HAP-1 (cell line): ENCODE measurements around the gene STK4.
"Not testable (repeated sequence)": the region's sequence is repeated elsewhere in the genome, so short reads cannot be mapped to it uniquely, and the experiment has no call there.

Experiments
- DNase-seq, 2 experiments: peaks; one replicate each; pipeline ENCODE4 v3.0.0-alpha.2; 2016 to 2020; ENCODE audit warnings: low spot score in 2 of 2
- H3K27me3 ChIP-seq: fragments of 250-450 bp; sonication (Bioruptor Pico); 2 replicates; pipeline ENCODE4 v1.5.1; 2020; ENCODE audit warnings: low read depth, mild to moderate bottlenecking, moderate library complexity
- H3K36me3 ChIP-seq: fragments of 250-450 bp; sonication (Bioruptor Pico); replicated peaks from 2 replicates; pipeline ENCODE4 v1.5.1; 2020; ENCODE audit warnings: mild to moderate bottlenecking
- H3K4me1 ChIP-seq: fragments of 250-450 bp; sonication (Bioruptor Pico); 2 replicates; pipeline ENCODE4 v1.5.1; 2020; ENCODE audit warnings: mild to moderate bottlenecking
- H3K4me3 ChIP-seq: fragments of 250-450 bp; sonication (Bioruptor Pico); 2 replicates; pipeline ENCODE4 v1.5.1; 2020; ENCODE audit warnings: mild to moderate bottlenecking, moderate library complexity
- H3K9me3 ChIP-seq: fragments of 250-450 bp; sonication (Bioruptor Pico); 2 replicates; pipeline ENCODE4 v1.5.1; 2020; ENCODE audit warnings: mild to moderate bottlenecking, moderate library complexity
- in situ Hi-C: fragments of 300-500 bp; cut with MboI; formaldehyde crosslinking; loops from 3 replicates; pipeline ENCODE4 v1.14.3; 2020; ENCODE audit warnings: low sequenced_read_pairs, inconsistent platforms, mixed read lengths

STK4 gene

DNA sequence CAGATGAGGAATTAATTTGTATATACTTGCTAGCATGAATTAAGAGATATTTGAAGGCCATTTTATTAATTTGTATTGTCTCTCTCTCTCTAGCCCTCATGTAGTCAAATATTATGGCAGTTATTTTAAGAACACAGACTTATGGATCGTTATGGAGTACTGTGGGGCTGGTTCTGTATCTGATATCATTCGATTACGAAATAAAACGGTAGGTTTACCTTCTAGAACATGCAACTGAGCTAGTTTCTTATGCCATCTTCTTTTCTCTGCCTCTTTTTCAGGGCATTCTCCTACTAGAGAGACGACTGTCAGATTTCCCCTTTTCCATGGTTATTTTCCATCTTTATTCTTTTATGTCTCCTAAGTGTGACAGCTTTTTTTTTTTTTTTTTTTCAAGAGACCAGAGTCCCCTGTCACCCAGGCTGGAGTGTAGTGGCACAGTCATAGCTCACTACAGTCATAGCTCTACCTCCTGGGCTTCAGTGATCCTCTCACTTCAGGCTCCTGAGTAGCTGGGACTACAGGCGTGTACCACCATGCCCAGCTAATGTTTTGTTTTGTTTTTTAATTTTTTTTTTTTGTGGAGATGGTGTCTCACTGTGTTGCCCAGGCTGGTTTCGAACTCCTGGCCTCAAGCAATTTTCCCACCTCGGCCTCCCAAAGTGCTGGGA, 15.6 kb downstream of the STK4 start:
- Histone ChIP-seq H3K9me3 (no peaks in the 10 kb centered on the region), H3K4me1 (no peaks in the 10 kb centered on the region), H3K27me3 (no peaks in the 10 kb centered on the region), H3K36me3 (peaks cover 41% of the 10 kb centered on the region), H3K4me3 (no peak overlapping the region)
- in situ Hi-C loops = no loop called here
- DNase-seq = no peak

- H3K4me1 ChIP-seq = no peaks in the 10 kb centered on the region
- peaks cover 48% of the 10 kb centered on the region for H3K36me3 ChIP-seq
- in situ Hi-C loops = no loop called here
- no peaks in the 10 kb centered on the region for H3K27me3 ChIP-seq
- DNase-seq = no peak
- H3K9me3 ChIP-seq = no peaks in the 10 kb centered on the region
- H3K4me3 ChIP-seq = no peak overlapping the region
These were observed 16.9 kb downstream of the STK4 start for GRCh38 chr20:44983093-44983674.

DNA sequence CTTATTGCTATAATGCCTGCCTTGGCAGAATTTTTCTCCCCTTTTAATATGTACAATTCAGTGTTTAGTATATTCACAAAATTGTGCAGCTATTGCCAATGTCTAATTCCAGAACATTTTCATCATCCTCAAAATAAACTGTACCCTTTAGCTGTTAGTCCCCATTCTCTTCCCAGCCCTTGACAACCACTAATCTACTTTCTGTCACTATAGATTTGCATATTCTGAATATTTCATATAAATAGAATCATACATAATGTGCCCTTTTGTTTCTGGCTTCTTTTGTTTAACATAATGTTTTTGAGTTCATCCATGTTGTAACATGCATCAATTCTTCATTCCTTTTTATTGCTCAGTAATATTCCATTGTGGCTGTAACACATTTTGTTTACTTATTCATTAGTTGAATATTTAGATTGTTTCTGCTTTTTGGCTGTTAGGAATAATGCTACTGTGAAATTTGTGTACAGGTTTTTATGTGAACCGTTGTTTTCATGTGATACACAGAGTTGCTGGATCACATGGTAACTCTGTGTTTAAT, 22.4 kb downstream of the STK4 start:
- H3K27me3 ChIP-seq = no peaks in the 10 kb centered on the region
- no peak for DNase-seq
- in situ Hi-C loops = no loop called here
- H3K4me3 ChIP-seq = no peak overlapping the region
- peaks cover 27% of the 10 kb centered on the region for H3K36me3 ChIP-seq
- H3K4me1 ChIP-seq = no peaks in the 10 kb centered on the region
- H3K9me3 ChIP-seq = no peaks in the 10 kb centered on the region

- peaks cover 22% of the 10 kb centered on the region for H3K36me3 ChIP-seq
- no peaks in the 10 kb centered on the region for H3K9me3 ChIP-seq
- in situ Hi-C loops = no loop called here
- no peaks in the 10 kb centered on the region for H3K27me3 ChIP-seq
- no peaks in the 10 kb centered on the region for H3K4me1 ChIP-seq
- H3K4me3 ChIP-seq = no peak overlapping the region
- DNase-seq = no peak
These were observed 24.1 kb downstream of the STK4 start for GRCh38 chr20:44990425-44990824.

GRCh38 chr20:44990957-44991356, 24.6 kb downstream of the STK4 start:
- in situ Hi-C loops = no loop called here
- Histone ChIP-seq H3K4me3 (no peak overlapping the region), H3K27me3 (no peaks in the 10 kb centered on the region), H3K9me3 (no peaks in the 10 kb centered on the region), H3K4me1 (no peaks in the 10 kb centered on the region), H3K36me3 (peaks cover 20% of the 10 kb centered on the region)
- DNase-seq = no peak

DNA sequence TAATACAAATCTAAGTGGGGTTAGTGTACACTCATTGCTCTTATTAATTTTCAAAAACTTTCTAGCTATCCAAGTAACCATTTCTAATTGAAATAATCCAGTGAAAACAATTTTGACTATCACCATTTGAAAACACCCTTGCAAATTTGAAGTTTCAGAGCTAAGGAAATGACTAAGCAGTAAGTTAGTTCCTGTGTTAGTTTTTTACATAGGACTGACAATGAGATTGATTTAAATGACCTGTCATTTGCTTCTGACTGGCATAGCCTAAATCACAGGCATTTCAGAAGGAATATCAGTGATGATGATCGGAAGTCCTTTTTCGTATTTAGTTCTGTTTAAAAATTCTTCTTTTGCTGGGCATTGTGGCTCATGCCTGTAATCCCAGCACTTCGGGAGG, 27.0 kb downstream of the STK4 start:
- in situ Hi-C loops = no loop called here
- Histone ChIP-seq H3K4me1 (no peaks in the 10 kb centered on the region), H3K27me3 (no peaks in the 10 kb centered on the region), H3K4me3 (no peak overlapping the region), H3K9me3 (no peaks in the 10 kb centered on the region), H3K36me3 (peaks cover 21% of the 10 kb centered on the region)
- no peak for DNase-seq

DNA sequence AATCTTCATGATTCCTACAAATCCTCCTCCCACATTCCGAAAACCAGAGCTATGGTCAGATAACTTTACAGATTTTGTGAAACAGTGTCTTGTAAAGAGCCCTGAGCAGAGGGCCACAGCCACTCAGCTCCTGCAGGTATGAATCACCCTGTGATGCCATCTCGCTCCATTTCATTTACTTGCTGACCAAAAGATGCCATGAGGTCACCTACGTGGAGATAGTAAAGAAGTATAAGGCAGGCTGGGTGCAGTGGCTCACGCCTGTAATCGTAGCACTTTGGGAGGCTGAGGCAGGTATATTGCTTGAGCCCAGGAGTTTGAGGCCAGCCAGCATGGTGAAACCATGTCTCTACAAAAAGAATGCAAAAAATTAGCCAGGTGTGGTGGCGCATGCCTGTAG, 30.9 kb downstream of the STK4 start:
- Histone ChIP-seq H3K4me3 (no peak overlapping the region), H3K9me3 (no peaks in the 10 kb centered on the region), H3K4me1 (no peaks in the 10 kb centered on the region), H3K27me3 (no peaks in the 10 kb centered on the region), H3K36me3 (peaks cover 38% of the 10 kb centered on the region)
- in situ Hi-C loops = no loop called here
- DNase-seq = no peak

DNA sequence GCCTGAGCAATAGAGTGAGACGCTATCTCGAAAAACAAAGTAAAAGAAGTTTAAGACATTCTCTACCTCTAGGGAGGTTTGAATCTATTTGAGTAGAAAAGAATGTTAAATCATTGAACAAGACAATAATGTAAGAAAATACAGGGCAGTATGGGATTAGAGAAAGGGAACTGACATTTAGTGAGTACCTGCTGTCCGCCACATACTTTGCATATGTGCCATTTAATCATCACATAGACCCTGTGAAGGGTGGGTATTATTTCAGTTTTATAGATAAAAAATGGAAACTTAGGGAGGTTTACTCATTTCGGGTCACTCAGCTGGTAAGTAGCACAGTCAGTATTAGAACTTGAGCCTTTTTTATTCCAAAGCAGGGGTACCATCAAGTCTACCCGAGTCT, 31.4 kb downstream of the STK4 start:
- Histone ChIP-seq H3K4me1 (no peaks in the 10 kb centered on the region), H3K27me3 (no peaks in the 10 kb centered on the region), H3K4me3 (no peak overlapping the region), H3K36me3 (peaks cover 42% of the 10 kb centered on the region), H3K9me3 (no peaks in the 10 kb centered on the region)
- DNase-seq = no peak
- in situ Hi-C loops = no loop called here

GRCh38 chr20:45008521-45009049, 42.3 kb downstream of the STK4 start:
- no peak for DNase-seq
- H3K4me1 ChIP-seq = no peaks in the 10 kb centered on the region
- in situ Hi-C loops = no loop called here
- H3K36me3 ChIP-seq = peaks cover 13% of the 10 kb centered on the region
- no peaks in the 10 kb centered on the region for H3K27me3 ChIP-seq
- H3K9me3 ChIP-seq = no peaks in the 10 kb centered on the region
- no peak overlapping the region for H3K4me3 ChIP-seq

DNA sequence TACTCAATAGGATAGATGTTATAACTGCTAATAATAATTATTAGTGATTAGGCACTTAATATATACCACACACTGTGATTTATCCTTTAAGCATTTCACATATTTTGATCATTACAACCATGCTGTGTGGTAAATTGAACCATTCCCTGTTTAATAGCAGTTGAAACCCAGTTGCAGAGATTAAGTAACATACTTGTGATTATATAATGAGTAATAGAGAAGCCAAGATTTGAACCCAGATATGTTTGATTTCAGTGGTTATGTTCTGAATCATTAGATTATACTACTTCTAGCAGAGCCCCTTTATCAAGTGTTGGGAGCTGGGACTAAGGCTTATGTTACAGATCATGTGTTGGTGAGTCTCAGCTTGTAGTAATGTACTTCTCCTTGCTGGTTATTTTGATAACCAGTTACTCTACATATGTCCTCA, 44.1 kb downstream of the STK4 start:
- peaks cover 13% of the 10 kb centered on the region for H3K36me3 ChIP-seq
- in situ Hi-C loops = loop anchor here (5.0 kb wide), 1 partner anchor 82 kb away; no protein-coding TSS in a partner anchor
- DNase-seq = no peak

GRCh38 chr20:45011108-45011526, 44.8 kb downstream of the STK4 start:
- Histone ChIP-seq H3K4me1 (peaks cover 8% of the 10 kb centered on the region; the same call in 1 of the 2 replicates), H3K27me3 (no peaks in the 10 kb centered on the region), H3K36me3 (peaks cover 13% of the 10 kb centered on the region), H3K4me3 (no peak overlapping the region), H3K9me3 (no peaks in the 10 kb centered on the region)
- DNase-seq = peak; percentile 70 to 73
- in situ Hi-C loops = loop anchor here (5.0 kb wide), 1 partner anchor 81 kb away; no protein-coding TSS in a partner anchor

More for the DNA sequence above, 44.1 kb downstream of the STK4 start:
- Histone ChIP-seq H3K27me3 (no peaks in the 10 kb centered on the region), H3K4me1 (peaks cover 4% of the 10 kb centered on the region; the same call in 1 of the 2 replicates), H3K9me3 (no peaks in the 10 kb centered on the region), H3K4me3 (no peak overlapping the region)

- in situ Hi-C loops = loop anchor here (5.0 kb wide), 1 partner anchor 80 kb away; no protein-coding TSS in a partner anchor
These were observed 46.5 kb downstream of the STK4 start for GRCh38 chr20:45012682-45013302.

GRCh38 chr20:45014131-45014530, 47.8 kb downstream of the STK4 start:
- H3K9me3 ChIP-seq, H3K36me3 ChIP-seq, H3K4me3 ChIP-seq, DNase-seq, H3K27me3 ChIP-seq: not testable (repeated sequence)
- peaks cover 16% of the 10 kb centered on the region for H3K4me1 ChIP-seq
- in situ Hi-C loops = loop anchor here (5.0 kb wide), 1 partner anchor 78 kb away; no protein-coding TSS in a partner anchor

More at GRCh38 chr20:45012682-45013302, 46.5 kb downstream of the STK4 start:
- no peaks in the 10 kb centered on the region for H3K9me3 ChIP-seq
- no peak overlapping the region for H3K4me3 ChIP-seq
- peaks cover 15% of the 10 kb centered on the region for H3K4me1 ChIP-seq
- H3K27me3 ChIP-seq = no peaks in the 10 kb centered on the region
- no peak for DNase-seq
- H3K36me3 ChIP-seq = peaks cover 8% of the 10 kb centered on the region
